HG03571 (cell line): ENCODE results near the gene STK11IP.
A peak's percentile ranks its signal among the peaks of the same experiment; 100 is the strongest.

Source experiments
- ATAC-seq: cut with Tn5 transposase; IDR thresholded peaks from one replicate; pipeline ENCODE4 v1.9.1; 2021; ENCODE audit not compliant: unreplicated experiment

The STK11IP gene

GRCh38 chr2:219597552-219598307 lies at the start of gene STK11IP:
STK11IP (plus strand) TSS chr2:219597857; CDS start chr2:219598120, 263 bp downstream.
- peak; percentile 90 for ATAC-seq

- ATAC-seq: no peak
Measured at GRCh38 chr2:219548990-219549389, 48.7 kb upstream of the STK11IP start.

GRCh38 chr2:219549619-219550018 lies 48.0 kb upstream of the STK11IP start:
- no peak for ATAC-seq

GRCh38 chr2:219551441-219552381 lies 45.9 kb upstream of the STK11IP start:
- peak; percentile 18 for ATAC-seq

GRCh38 chr2:219552382-219553167 lies 45.1 kb upstream of the STK11IP start:
- ATAC-seq: peak; percentile 89

GRCh38 chr2:219553168-219553417 lies 44.6 kb upstream of the STK11IP start:
- no peak for ATAC-seq

- ATAC-seq: no peak
Measured at GRCh38 chr2:219553463-219553963, 44.1 kb upstream of the STK11IP start.

- ATAC-seq: no peak
Measured at GRCh38 chr2:219554350-219554749, 43.3 kb upstream of the STK11IP start.

- ATAC-seq: no peak
Measured at GRCh38 chr2:219555956-219556355, 41.7 kb upstream of the STK11IP start.

GRCh38 chr2:219556413-219556812 lies 41.2 kb upstream of the STK11IP start:
- ATAC-seq: no peak

- ATAC-seq: no peak
Measured at GRCh38 chr2:219557320-219557719, 40.3 kb upstream of the STK11IP start.

- ATAC-seq: no peak
Measured at GRCh38 chr2:219557791-219558785, 39.6 kb upstream of the STK11IP start.

GRCh38 chr2:219559156-219559915 lies 38.3 kb upstream of the STK11IP start:
- no peak for ATAC-seq

- no peak for ATAC-seq
Measured at GRCh38 chr2:219560037-219560892, 37.4 kb upstream of the STK11IP start.

GRCh38 chr2:219560893-219561178 lies 36.8 kb upstream of the STK11IP start:
- ATAC-seq: no peak

- ATAC-seq: no peak
Measured at GRCh38 chr2:219561179-219562048, 36.2 kb upstream of the STK11IP start.
